Activated CD8-positive, alpha-beta memory T cell treated with anti-CD3 and anti-CD28 coated beads, Interleukin-2, amount 50 U/mL, for 1 hour (primary cell): Measurements from ENCODE around the gene RTF1.
"Not testable (repeated sequence)": the region's sequence is repeated elsewhere in the genome, so short reads cannot be mapped to it uniquely, and the experiment has no call there.

ENCODE experiments used
- DNase-seq: peaks from one replicate; pipeline ENCODE4 v3.0.0-alpha.2; 2020; ENCODE audit errors: extremely low read depth

RTF1 gene

DNA sequence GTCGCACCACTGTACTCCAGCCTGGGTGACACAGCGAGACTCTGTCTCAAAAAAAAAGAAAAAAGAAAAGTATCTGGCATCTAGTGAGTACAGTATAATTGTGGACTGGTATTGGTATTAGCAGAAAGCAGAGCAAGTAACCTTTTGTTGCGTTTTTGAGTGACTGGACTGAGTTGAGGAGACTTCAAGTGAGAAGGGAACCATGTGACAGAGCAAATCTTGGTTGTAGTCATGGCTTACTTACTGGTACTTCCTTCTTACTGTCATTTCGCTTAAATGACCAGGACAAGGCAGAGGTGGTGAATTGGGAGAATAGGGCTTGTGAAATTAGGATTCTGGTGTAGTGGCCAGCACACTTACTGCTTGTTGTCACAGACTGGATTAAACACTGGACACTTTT is 20.6 kb downstream of the RTF1 start:
- DNase-seq, result no peak

DNA sequence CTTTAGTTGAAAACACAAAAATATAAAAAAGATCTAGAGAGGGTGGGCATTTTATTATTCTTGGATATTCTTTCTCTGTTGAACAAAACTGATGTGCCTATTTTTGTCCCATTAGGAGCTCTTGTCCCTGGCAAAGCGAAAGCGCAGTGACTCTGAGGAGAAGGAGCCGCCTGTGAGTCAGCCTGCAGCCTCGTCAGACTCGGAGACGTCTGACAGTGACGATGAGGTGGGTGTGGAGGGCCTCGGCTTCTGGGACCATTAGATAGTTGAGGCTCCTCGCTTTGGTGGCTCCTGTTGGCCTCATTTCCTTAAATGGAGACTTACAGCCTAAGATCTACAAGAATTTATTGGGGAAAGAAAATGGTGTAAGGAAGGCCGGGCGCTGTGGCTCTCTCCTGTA is 21.3 kb downstream of the RTF1 start:
- no peak for DNase-seq

- not testable (repeated sequence) for DNase-seq
Measured at GRCh38 chr15:41438745-41439144, 21.9 kb downstream of the RTF1 start.

- no peak for DNase-seq
Measured at GRCh38 chr15:41443275-41443674, 26.4 kb downstream of the RTF1 start.

DNA sequence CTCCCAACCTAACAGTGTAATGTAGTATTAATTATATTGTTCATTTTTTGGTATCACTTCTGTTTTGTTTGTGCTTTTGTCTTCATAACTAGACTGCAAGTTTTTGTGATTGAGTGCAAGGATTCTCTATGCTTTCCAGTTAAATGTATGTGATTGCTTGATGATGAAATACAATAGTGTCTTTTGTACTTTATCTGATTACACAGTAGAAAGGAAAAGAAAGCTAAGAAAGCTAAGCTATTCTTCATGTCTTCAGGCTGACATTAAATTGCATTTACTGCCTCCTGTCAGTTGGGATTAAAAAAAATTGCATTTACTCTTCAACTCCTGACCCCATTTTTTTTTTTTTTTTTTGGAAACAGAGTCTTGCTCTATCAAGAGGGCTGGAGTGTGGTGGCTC is 28.5 kb downstream of the RTF1 start:
- DNase-seq, result no peak

GRCh38 chr15:41462084-41462795 is 45.3 kb downstream of the RTF1 start:
- DNase-seq, result no peak

- DNase-seq, result no peak
Measured at GRCh38 chr15:41464889-41465580, 48.1 kb downstream of the RTF1 start.

GRCh38 chr15:41465822-41466421 is 49.0 kb downstream of the RTF1 start:
- no peak for DNase-seq

- DNase-seq, result no peak
Measured at GRCh38 chr15:41466711-41467110, 49.8 kb downstream of the RTF1 start.

- not testable (repeated sequence) for DNase-seq
Measured at GRCh38 chr15:41469644-41470043, 52.7 kb downstream of the RTF1 start.

DNA sequence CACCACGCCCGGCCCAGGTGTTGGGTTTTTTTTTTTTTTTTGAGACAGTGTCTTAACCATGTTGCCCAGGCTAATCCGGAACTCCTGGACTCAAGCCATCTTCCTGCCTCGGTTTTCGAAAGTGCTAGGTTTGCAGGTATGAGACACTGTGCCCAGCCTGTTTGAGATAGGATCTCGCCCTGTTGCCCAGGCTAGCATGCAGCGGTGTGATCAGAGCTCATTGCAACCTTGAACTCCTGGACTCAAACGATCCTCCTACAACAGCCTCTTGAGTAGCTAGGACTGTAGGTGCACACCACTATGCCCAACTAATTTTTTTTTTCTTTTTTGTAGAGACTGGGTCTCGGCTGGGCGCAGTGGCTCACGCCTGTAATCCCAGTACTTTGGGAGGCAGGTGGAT is 56.5 kb downstream of the RTF1 start:
- DNase-seq, result no peak

- DNase-seq, result no peak
Measured at GRCh38 chr15:41474436-41474835, 57.5 kb downstream of the RTF1 start.

DNA sequence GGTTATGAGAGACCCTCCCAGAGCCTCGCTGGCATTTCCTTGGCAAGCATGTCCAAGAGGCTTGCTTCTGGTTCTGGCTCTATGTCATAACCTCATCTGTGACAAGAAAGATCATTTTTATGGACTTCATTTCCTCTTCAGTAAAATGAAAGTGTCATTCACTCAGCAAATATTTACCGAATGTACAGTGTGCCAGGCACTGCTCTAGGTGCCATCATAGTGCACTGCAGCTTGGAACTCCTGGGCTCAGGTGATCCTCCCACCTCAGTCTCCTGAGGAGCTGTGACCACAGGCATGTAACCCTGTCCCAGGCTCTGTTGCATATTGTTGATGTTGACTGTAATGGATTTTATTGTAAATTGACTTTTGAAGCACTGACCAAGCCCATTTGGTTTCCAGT is 58.0 kb downstream of the RTF1 start:
- no peak for DNase-seq

- DNase-seq, result no peak
Measured at GRCh38 chr15:41476416-41477048, 59.6 kb downstream of the RTF1 start.

DNA sequence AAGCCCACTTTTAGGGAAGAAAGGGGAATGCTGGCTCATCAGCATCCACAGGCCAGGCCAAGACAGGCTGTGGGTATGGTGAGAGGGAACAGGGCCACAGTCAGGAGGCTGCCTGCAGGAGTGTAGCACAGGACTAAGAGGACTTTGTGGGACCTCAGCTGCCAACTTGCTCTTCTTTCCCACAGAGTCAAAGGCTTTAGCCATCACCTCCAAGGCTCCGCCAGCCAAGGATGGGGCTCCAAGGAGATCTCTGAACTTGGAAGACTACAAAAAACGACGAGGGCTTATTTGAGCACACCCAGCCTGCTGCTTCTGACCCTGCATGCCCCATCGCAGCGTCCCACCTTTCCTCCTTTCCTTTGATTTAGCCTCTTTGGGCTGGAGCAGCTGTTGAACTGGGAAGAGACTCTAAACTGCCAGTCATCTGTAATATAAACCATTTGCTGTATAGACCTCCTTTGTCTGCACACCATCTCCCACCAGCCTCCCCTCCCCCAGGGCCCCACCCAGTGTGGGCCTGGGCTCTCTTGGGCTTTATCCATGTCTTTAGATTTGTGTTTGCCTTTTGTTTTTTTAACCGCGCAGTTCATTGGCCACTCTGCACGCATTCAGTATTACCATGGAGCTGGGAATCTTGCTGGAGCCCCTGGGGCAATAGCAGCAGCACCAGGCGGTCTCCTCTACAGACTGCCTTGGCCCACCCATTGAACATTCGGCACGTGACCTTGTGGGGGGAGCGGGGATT is 63.7 kb downstream of the RTF1 start:
- no peak for DNase-seq

DNA sequence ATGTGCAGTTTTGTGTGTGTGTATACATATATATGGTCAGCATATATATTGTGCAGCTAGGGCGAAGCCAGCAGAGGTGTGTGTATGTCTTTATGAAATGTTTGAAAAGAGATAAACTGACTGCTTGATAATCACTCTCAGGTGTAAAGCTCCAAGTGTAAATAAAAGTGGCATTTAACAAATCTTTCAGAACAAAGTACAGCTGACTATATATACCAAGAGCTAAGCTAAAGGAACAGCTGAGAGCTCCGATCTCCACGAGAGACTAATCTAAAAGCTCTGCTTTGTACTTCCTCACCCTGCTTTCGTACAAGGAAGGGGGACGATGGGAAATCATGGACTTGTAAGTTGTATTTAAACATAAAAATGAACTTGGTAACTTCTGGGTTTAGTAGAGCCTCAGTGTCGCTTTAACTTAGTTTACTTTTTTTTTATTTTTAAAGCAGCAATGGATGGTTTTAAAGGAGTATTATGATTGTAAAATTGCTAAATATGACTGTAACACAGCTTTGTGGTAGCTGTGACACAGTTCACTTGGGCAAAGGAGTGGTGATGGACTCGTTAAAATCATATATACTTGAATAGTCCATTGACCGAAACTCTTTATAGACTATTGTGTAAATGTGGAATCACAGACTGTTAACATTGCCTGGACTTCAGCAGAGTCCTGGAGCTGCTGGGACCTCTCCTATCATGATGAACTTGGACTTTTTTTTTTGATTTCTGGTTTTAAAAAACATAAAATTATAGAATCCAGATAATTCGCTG is 65.4 kb downstream of the RTF1 start:
- DNase-seq, result no peak

GRCh38 chr15:41483115-41483514 is 66.2 kb downstream of the RTF1 start:
- DNase-seq, result no peak

GRCh38 chr15:41483519-41483918 is 66.6 kb downstream of the RTF1 start:
- no peak for DNase-seq

GRCh38 chr15:41484937-41485625 is 68.2 kb downstream of the RTF1 start:
- no peak for DNase-seq

DNA sequence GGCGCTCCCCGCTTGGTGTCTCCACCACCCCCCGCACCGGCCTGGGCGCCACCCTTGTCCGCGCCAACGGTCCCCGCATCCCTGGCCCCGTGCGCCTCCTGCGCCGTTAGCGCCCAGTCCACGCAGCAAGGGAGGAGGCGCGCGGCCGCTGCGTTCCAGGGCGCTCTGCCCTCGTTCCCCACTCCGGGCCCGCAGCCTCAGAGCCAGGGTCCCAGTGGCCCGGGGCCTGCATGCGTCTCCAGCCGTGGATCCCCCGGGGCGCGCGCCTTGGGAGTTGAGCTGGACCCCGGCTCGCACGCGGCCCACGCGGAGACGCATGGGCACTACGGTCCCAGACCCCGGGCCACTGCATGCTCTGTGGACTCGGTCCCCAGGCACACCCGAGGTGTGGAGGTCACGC is 69.4 kb downstream of the RTF1 start:
- no peak for DNase-seq

- no peak for DNase-seq
Measured at GRCh38 chr15:41487381-41487780, 70.5 kb downstream of the RTF1 start.
